ENCODE results near the gene COTL1. TPM values are rescaled to one million over a fixed set of nuclear protein-coding genes. Genes with fewer than 3 reads are reported as not detected.

Gene COTL1
- total RNA-seq, 1 experiment from 2014 or later = 34.1 TPM

DNA sequence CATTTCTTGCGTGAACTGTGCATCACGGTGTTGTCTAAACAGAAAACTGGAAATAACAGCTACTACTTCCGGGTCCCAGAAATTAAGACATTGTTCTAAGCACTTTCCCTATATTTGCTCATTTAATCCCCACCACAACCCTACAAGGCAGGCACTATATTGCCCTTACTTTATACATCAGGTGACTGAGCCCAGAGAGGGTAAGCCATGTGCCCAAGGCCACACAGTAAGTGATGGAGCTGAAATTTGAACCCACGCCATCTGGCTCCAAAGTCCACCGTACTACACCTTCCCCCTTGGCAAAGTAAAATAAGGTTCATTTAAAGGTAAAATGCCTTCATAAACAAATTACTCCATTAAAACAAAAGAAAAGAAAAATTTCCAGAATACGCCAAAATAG is 33.2 kb downstream of the COTL1 start:
- ChIA-PET POLR2A (ENCODE audit: low non-redundant PET) (no interaction called here), CTCF (no interaction called here)
- Histone ChIP-seq H3K4me1 (ENCODE audit: insufficient read depth, low read length, poor library complexity, severe bottlenecking) (no peaks in the 10 kb centered on the region), H3K27me3 (replicated peaks; ENCODE audit: insufficient read depth, low read depth, low read length, poor library complexity) (no peaks in the 10 kb centered on the region), H3K4me3 (ENCODE audit: low read depth, low read length, poor library complexity, severe bottlenecking) (no peak overlapping the region), H3K36me3 (ENCODE audit: insufficient read depth, low read length, poor library complexity, severe bottlenecking) (no peaks in the 10 kb centered on the region), H3K27ac (ENCODE audit: low read depth, low read length, poor library complexity, severe bottlenecking) (no peak overlapping the region), H3K9me3 (ENCODE audit: low read depth, low read length, poor library complexity, severe bottlenecking) (no peaks in the 10 kb centered on the region)
- no peak for DNase-seq (ENCODE audit: low spot score)
- BruUV-seq (replicated peaks) = no TSS peak
- TF ChIP-seq EZH2 (IDR thresholded peaks at IDR 0.05; ENCODE audit: borderline replicate concordance, low read depth, low read length, poor library complexity, severe bottlenecking) = no peak
- TF ChIP-seq, protein P1, sequence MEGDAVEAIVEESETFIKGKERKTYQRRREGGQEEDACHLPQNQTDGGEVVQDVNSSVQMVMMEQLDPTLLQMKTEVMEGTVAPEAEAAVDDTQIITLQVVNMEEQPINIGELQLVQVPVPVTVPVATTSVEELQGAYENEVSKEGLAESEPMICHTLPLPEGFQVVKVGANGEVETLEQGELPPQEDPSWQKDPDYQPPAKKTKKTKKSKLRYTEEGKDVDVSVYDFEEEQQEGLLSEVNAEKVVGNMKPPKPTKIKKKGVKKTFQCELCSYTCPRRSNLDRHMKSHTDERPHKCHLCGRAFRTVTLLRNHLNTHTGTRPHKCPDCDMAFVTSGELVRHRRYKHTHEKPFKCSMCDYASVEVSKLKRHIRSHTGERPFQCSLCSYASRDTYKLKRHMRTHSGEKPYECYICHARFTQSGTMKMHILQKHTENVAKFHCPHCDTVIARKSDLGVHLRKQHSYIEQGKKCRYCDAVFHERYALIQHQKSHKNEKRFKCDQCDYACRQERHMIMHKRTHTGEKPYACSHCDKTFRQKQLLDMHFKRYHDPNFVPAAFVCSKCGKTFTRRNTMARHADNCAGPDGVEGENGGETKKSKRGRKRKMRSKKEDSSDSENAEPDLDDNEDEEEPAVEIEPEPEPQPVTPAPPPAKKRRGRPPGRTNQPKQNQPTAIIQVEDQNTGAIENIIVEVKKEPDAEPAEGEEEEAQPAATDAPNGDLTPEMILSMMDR (conservative IDR thresholded peaks at IDR 0.05; ENCODE audit: low read depth, low read length) = no peak
- intact Hi-C loops (cut with micrococcal nuclease; ENCODE audit: unreplicated experiment) = no loop called here

DNA sequence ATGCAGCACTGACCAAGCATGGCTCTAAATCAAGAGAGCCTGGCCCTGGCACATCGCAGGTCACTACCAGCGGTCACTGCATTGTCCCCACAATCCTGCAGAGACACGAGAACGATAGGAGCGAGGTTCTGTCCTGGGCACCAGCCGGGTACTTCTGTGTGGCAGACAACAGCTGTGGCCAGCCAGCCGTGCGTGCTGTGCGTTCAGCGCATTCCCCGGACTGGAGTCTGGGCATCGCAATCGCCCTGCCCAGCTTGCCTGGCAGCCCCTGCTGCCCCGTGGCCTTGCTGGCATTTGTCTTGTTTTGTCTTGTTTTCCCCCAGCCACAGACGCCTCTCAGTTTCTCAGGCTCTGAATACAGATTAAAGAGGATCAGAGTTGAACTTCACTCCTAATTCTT is 33.9 kb downstream of the COTL1 start:
- no TSS peak for BruUV-seq (replicated peaks)

DNA sequence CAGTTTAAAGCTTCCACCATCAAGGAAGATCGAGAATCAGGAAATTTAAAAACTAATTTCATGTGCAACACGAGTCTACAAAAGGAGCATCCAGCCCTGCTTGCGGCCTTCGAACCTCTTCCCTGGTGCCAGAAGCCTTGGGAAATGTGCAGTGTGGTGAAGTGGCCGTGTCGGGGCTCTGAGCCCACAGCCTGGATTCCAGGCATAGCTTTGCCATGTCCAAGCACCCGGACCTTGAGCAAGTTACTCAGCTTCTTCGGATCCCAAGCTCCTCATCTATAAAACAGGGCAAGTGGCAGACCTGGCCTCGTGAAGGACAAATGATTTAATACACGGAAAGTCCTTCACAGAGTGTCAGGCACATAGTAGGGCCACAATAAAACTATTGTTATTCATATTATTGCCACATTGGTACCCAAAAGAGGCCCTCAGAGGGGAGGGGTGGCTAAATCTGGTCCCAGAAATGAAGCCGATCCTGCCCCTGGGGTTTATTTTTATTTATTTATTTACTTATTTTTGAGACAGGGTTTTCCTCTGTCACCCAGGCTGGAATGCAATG is 34.8 kb downstream of the COTL1 start:
- no TSS peak for BruUV-seq (replicated peaks)
- intact Hi-C loops (cut with micrococcal nuclease; ENCODE audit: unreplicated experiment) = no loop called here
- H3K9me3 ChIP-seq (ENCODE audit: low read depth, low read length, poor library complexity, severe bottlenecking) = no peaks in the 10 kb centered on the region
- DNase-seq (ENCODE audit: low spot score) = no peak
- ChIA-PET CTCF (no interaction called here), POLR2A (ENCODE audit: low non-redundant PET) (no interaction called here)
- no peak overlapping the region for H3K27ac ChIP-seq (ENCODE audit: low read depth, low read length, poor library complexity, severe bottlenecking)
- H3K4me3 ChIP-seq (ENCODE audit: low read depth, low read length, poor library complexity, severe bottlenecking) = no peak overlapping the region
- H3K4me1 ChIP-seq (ENCODE audit: insufficient read depth, low read length, poor library complexity, severe bottlenecking) = no peaks in the 10 kb centered on the region
- no peaks in the 10 kb centered on the region for H3K36me3 ChIP-seq (ENCODE audit: insufficient read depth, low read length, poor library complexity, severe bottlenecking)
- no peaks in the 10 kb centered on the region for H3K27me3 ChIP-seq (replicated peaks; ENCODE audit: insufficient read depth, low read depth, low read length, poor library complexity)
- TF ChIP-seq EZH2 (IDR thresholded peaks at IDR 0.05; ENCODE audit: borderline replicate concordance, low read depth, low read length, poor library complexity, severe bottlenecking) = no peak
- TF ChIP-seq, protein P1 (conservative IDR thresholded peaks at IDR 0.05; ENCODE audit: low read depth, low read length) = no peak

More for the DNA sequence above, 33.9 kb downstream of the COTL1 start:
- ChIA-PET CTCF (no interaction called here), POLR2A (ENCODE audit: low non-redundant PET) (no interaction called here)
- intact Hi-C loops (cut with micrococcal nuclease; ENCODE audit: unreplicated experiment) = no loop called here
- TF ChIP-seq, protein P1 (conservative IDR thresholded peaks at IDR 0.05; ENCODE audit: low read depth, low read length) = no peak
- no peak for TF ChIP-seq EZH2 (IDR thresholded peaks at IDR 0.05; ENCODE audit: borderline replicate concordance, low read depth, low read length, poor library complexity, severe bottlenecking)
- no peaks in the 10 kb centered on the region for H3K27me3 ChIP-seq (replicated peaks; ENCODE audit: insufficient read depth, low read depth, low read length, poor library complexity)
- no peak overlapping the region for H3K4me3 ChIP-seq (ENCODE audit: low read depth, low read length, poor library complexity, severe bottlenecking)
- no peaks in the 10 kb centered on the region for H3K36me3 ChIP-seq (ENCODE audit: insufficient read depth, low read length, poor library complexity, severe bottlenecking)
- H3K9me3 ChIP-seq (ENCODE audit: low read depth, low read length, poor library complexity, severe bottlenecking) = no peaks in the 10 kb centered on the region
- H3K4me1 ChIP-seq (ENCODE audit: insufficient read depth, low read length, poor library complexity, severe bottlenecking) = no peaks in the 10 kb centered on the region
- no peak overlapping the region for H3K27ac ChIP-seq (ENCODE audit: low read depth, low read length, poor library complexity, severe bottlenecking)
- DNase-seq (ENCODE audit: low spot score) = no peak
